ENCODE data around the gene RAB17.
A peak's percentile ranks its signal among the peaks of the same experiment; 100 is the strongest.

The RAB17 gene

DNA sequence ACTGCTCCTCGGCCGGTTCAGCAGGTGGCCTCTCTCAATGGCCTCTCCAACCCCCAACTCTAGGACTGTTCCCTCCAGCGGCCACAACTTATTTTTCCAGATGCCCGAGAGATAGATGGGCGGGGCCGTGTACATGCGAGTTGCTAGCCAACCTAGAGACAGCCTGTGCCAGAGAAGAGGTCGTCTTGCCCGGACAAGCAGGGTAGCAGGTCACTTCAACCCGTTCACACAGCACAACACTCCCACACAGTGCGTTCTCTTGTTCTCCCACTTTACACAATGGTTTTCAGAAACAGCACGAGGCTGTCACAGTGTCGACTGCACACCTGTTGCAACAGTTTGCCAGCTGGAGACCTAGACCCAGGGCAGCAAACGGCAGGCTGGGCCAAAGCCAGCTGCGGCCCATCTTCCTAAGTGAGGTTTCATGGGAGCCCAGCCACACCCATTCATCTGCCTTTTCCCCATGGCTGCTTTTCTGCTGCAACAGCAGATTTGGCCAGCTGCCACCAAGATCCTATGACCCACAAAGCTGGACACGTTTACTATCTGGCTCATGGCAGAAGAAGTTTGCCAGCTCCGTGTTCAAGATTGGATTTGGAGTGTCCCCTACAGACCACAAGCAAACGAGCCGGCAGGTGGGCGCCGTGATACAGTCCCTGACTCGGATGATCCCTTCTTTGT, 31.4 kb downstream of the RAB17 start:
- DNase-seq (ENCODE audit: low spot score), result peak; percentile 40

DNA sequence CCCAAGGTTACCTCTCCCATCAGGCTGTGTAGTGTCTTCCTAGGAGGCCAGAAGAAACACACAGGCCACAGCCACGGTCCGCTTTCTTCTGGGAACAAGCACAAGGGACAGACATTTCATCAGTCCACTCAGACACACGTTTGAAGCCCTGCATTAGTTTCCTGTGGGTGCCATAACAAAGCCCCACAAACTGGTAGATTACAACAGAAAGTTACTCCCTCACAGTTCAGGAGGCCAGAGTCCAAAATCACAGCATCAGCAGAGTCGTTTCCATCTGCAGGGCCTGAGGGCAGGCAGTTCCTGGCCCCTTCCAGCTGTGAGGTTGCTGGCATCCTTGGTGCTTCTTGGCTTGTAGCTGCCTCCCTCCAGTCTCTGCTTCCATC, 32.9 kb downstream of the RAB17 start:
- DNase-seq (ENCODE audit: low spot score), result no peak

- DNase-seq (ENCODE audit: low spot score), result no peak
Measured at GRCh38 chr2:237556773-237557632, 33.5 kb downstream of the RAB17 start.

GRCh38 chr2:237555560-237555959, 35.0 kb downstream of the RAB17 start:
- no peak for DNase-seq (ENCODE audit: low spot score)

GRCh38 chr2:237553948-237554347, 36.6 kb downstream of the RAB17 start:
- DNase-seq (ENCODE audit: low spot score), result no peak

DNA sequence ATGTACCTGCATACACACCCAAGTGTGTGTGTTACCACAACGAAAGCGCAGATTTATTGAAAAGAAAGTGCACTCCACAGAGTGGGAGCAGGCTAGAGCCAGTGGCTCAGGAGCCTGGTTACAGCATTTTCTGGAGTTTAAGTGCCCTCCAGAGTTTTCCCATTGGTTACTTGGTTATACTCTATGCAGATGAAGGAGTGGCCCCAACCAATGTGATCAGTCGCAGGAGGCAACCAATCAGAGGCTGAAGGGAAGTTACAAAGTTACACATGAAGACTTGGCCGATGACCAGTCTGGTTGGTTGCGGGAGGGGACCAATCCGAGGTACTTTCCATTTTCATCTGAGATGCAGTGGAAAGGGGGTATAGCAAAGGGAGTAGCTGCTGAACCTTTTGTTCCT, 37.6 kb downstream of the RAB17 start:
- DNase-seq (ENCODE audit: low spot score), result no peak

DNA sequence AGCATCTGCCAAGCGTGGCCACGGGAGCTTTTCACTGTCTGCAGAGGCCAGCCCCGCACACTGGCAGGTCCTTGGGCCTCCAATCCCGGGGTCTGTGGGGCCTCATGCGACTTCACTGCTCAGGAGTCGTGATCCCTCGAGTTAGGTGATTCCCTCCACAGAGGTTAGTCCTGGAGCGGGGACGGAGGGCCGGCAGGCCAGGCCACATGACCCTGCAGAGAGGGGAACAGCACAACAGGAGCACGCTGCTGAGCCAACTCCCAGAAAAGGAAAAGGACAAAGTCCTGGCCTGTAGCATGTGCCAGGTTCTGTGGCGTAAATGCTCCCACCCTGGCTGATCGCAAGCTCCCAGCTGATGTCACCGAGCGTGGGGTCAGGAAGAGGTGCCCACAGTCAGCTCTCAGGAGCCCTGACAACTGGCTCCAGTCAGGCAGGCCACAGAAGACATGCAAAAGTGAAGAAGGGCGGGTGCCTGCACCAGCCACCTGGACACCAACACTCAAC, 39.4 kb downstream of the RAB17 start:
- DNase-seq (ENCODE audit: low spot score), result no peak

- DNase-seq (ENCODE audit: low spot score), result no peak
Measured at GRCh38 chr2:237549643-237550415, 40.7 kb downstream of the RAB17 start.

GRCh38 chr2:237549216-237549615, 41.3 kb downstream of the RAB17 start:
- DNase-seq (ENCODE audit: low spot score), result no peak

DNA sequence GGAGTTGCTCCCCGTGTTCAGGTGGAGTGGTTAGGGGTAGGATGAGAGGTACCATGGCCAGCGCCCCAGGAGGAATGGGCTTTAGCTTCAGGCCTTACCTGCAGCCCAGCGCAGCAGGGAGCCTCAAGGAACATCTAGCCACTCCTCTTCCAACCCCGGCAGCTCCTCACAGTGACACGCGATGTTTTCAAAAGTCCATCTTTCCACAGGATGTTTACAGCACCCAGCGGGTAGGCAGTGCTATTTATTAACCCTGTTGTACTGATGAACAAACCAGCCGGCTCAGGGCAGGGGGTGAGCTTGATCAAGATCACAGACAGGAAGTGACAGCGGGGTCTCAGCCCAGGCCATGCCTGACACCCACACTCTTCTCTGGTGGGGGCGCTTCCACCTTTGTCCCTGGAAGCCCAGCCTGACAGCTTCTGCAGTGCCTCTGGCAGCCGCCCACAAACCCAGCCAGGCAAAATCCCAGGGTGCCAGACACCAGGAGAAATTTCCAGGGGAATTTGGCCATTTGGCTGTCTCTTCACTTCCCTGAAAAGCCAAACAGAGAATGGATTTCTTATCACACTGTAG, 42.6 kb downstream of the RAB17 start:
- no peak for DNase-seq (ENCODE audit: low spot score)

GRCh38 chr2:237546876-237547395, 43.6 kb downstream of the RAB17 start:
- DNase-seq (ENCODE audit: low spot score), result no peak

GRCh38 chr2:237546040-237546875, 44.3 kb downstream of the RAB17 start:
- DNase-seq (ENCODE audit: low spot score), result no peak

- DNase-seq (ENCODE audit: low spot score), result no peak
Measured at GRCh38 chr2:237542001-237542704, 48.4 kb downstream of the RAB17 start.

GRCh38 chr2:237541243-237541642, 49.3 kb downstream of the RAB17 start:
- no peak for DNase-seq (ENCODE audit: low spot score)

DNA sequence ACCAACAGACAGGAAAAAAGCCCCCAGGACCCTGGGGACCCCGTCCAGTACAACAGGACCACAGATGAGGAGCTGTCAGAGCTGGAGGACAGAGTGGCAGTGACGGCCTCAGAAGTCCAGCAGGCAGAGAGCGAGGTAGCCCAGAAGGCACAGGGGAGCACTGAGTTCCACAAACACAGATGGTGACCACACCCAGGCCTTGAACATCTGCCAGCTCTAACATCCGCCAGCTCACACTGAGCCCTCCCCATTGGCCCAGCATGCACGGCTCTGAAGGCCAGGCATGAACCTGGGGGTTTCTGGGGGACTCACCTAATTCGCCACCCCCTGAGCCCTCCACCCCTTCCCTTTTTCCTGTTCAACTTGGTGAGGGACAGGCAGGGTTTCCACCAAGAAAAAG, 49.7 kb downstream of the RAB17 start:
- peak; percentile 20 for DNase-seq (ENCODE audit: low spot score)

- no peak for DNase-seq (ENCODE audit: low spot score)
Measured at GRCh38 chr2:237540223-237540775, 50.2 kb downstream of the RAB17 start.

DNA sequence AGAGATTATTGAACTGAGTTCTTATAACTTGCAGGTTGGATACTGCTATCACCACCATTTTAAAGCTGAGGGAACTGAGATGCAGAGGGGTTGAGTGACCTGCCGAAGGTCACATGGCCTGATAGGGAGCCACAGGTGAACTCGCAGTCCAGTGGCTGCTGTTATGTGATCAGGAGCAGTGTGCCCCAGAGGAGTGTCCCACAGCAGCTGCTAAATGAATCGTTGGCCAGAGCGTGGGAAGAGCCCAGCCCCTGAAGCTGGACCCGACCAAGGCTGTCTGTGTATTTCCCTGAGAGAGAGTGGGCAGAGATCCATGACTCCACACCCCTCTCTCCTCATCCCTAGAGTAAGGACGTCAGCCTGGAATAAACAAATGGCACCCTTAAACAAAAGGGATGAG, 50.9 kb downstream of the RAB17 start:
- DNase-seq (ENCODE audit: low spot score), result no peak

DNA sequence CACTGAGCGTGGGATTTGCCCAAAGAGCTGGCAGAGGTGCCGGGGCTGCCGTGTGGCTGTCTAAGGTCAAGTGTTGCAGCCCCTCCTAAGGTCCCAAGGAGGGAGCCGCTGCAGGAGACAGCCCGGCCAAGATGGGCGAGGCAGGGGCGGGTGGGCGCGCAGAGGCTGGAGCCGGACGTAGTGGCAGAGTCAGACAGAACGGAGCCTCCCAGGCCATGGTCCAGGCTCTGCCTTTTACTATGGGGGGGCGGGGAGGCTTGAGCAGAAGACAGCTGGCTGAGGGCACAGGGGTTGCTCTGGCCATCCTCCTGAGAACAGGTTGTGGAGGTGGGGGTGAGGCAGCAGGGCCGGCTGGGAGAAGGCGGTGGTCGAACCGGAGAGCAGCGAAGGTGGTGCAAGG, 51.6 kb downstream of the RAB17 start:
- DNase-seq (ENCODE audit: low spot score), result no peak

DNA sequence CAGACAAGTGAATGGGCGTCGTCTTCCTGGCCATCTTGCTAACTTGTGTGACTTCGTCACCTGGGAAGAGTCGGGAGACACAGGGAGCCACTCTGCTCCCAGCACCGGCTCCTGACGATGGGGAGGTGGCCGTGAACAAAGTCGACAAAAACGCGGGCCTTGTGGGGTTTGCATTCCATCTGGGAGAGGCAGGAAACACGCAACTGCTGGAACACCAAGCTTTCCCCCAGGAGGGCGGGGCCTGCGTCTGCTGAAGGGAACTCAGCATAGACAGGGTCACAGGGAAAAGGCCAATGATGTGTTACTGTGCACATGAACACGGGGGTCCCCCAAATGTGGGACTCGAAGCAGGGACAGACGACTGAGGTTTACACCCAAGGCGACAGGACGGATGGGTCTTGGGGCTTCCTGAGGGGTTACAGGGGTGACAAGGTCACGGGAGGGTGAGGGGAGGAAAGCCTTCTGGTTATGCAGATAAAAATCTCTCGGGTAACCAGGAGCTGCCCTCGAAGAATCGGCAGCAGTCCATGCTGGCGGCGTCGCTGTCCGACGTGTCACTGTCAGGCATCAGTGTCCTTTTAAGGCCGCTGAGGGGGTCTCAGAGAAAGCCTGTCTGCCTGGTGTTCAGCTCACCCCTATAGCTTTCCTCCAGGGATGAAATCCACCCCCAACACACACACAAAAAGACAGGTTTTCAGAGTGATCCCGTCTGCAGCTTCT, 52.4 kb downstream of the RAB17 start:
- no peak for DNase-seq (ENCODE audit: low spot score)
